Epithelial cell of proximal tubule (primary cell): ENCODE measurements around the gene BMPER. TPM values are rescaled to one million over a fixed set of nuclear protein-coding genes. Genes with fewer than 3 reads are reported as not detected.

Experiments used
- DNase-seq: peaks from one replicate; pipeline ENCODE4 v3.0.0-alpha.2; 2011; ENCODE audit warnings: low read depth
- H3K4me3 ChIP-seq: 2 replicates; pipeline ENCODE4 v1.5.1; 2011; ENCODE audit warnings: low read depth, mild to moderate bottlenecking, low read length
- CTCF ChIP-seq: conservative IDR thresholded peaks from 2 replicates; pipeline ENCODE4 v1.5.1; 2012; ENCODE audit warnings: low read depth, mild to moderate bottlenecking, low read length
- total RNA-seq: library from RNA; depleted of rRNA; stranded (reverse); fragments of >200 nt; gene quantifications from 2 replicates; pipeline ENCODE4 v1.2.3, GENCODE V29; 2015

The BMPER gene
- total RNA-seq, 1 donor from 2014 or later, result 0.29 TPM

GRCh38 chr7:33922820-33923219 is 17.5 kb downstream of the BMPER start:
- no peak for TF ChIP-seq CTCF
- no peak for DNase-seq
- H3K4me3 ChIP-seq, result no peak overlapping the region

GRCh38 chr7:33923440-33924229 is 18.3 kb downstream of the BMPER start:
- no peak overlapping the region for H3K4me3 ChIP-seq
- no peak for DNase-seq
- TF ChIP-seq CTCF, result peak; percentile 16

- no peak for TF ChIP-seq CTCF
- no peak for DNase-seq
- H3K4me3 ChIP-seq, result no peak overlapping the region
Observed at GRCh38 chr7:33926535-33926934, 21.2 kb downstream of the BMPER start.

GRCh38 chr7:33928986-33929385 is 23.6 kb downstream of the BMPER start:
- H3K4me3 ChIP-seq, result no peak overlapping the region
- DNase-seq, result no peak
- TF ChIP-seq CTCF, result no peak

GRCh38 chr7:33932221-33932620 is 26.9 kb downstream of the BMPER start:
- no peak overlapping the region for H3K4me3 ChIP-seq
- no peak for TF ChIP-seq CTCF
- DNase-seq, result no peak

- DNase-seq, result peak; percentile 23
- peak; percentile 100 for TF ChIP-seq CTCF
- H3K4me3 ChIP-seq, result peak overlapping the region; percentile 11
Observed at GRCh38 chr7:33932832-33933468, 27.6 kb downstream of the BMPER start.
